Measurements from ENCODE around the gene UBR4.

DNA sequence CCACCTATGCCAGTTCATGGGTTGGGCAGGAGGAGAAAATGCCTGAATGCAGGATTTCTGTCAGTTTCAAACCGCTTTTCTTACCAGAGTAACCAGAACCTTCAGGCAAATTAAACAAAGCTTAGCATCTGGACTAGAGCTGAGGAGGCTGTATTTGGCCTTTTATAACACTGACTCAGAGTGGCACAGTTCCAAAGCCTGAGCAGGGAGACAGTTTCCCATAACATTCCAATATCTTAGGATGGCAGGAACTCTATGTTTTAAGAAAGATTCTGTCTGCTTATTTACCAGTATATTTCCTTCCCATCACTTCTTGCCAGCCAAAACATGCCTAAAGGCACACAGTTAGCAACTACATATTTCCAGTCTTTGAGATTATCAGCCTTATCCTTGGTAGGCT, 46.8 kb downstream of the UBR4 start:
- no peak for TF ChIP-seq CTCF (IDR thresholded peaks at IDR 0.05)
- no peak for TF ChIP-seq POLR2AphosphoS5 (IDR thresholded peaks at IDR 0.05)

Data from suprapubic skin (tissue), 3 donors.